Measurements from ENCODE around the gene LRRC37B. TPM values are rescaled to one million over a fixed set of nuclear protein-coding genes. Genes with fewer than 3 reads are reported as not detected.
"Not testable (repeated sequence)": the region's sequence is repeated elsewhere in the genome, so short reads cannot be mapped to it uniquely, and the experiment has no call there.

Gene LRRC37B
- total RNA-seq (10 to 100 TPM; 29.8 to 41.5 TPM), polyA plus RNA-seq (ENCODE audit: insufficient read length in 2 of 2) (10 to 100 TPM; 47.2 to 51.9 TPM)
- long read RNA-seq, donor 1, partial matches to known transcripts, result 0 of 5 reads
- long read RNA-seq, donor 1, other reads (novel, unspliced or antisense), result 0 of 5 reads
- long read RNA-seq, donor 2, result 0 reads
- long read RNA-seq, donor 3, partial matches to known transcripts, result 0 of 2 reads
- long read RNA-seq, donor 3, other reads (novel, unspliced or antisense), result 0 of 2 reads
- long read RNA-seq, donor 4, partial matches to known transcripts, result 5 of 8 reads
- long read RNA-seq, donor 4, other reads (novel, unspliced or antisense), result 0 of 8 reads

DNA sequence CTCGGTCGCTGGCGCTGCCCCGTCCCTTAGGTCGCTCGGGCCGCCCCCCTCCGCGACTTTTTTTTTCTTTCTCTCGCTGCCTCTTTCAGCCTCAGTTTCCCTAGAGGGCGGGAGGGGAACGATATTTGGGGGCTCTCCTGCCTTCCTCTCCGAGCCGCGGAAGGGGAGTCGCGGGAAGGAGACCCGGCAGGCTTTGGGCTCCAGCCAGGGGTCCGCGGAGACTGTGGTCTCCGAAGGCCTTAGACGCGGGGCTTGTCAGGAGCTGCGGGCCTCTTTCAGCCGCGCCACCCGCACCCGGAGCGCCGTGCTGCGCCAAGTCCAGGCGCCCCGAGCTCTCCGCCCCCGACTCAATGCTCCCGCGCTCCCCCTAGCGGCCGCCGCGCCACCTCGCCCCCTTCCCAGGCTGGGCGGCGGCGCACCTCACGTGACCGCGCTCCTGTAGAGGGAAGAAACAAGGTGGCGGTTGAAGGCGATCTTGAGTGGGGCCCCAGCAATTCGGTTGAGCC lies at the start of gene LRRC37B:
Gene LRRC37B, plus strand, starts transcription at position 427 of the 506 bp plus-strand sequence. CDS start 14,010 bp downstream, outside the sequence.
- H3K27ac ChIP-seq (ENCODE audit: low read depth, low read length), result peak within 1 kb of the TSS; percentile 81
- H3K4me3 ChIP-seq (ENCODE audit: low read depth, low read length), result peak within 1 kb of the TSS; percentile 82
- H3K27me3 ChIP-seq (ENCODE audit: control insufficient read depth, insufficient read depth, low read length), result no peaks in the 10 kb centered on the region
- DNase-seq (ENCODE audit: low read depth in 4 of 6, low spot score in 6 of 6), result peak; percentile 62 to 95 (median 72)
- H3K4me1 ChIP-seq (ENCODE audit: control insufficient read depth, insufficient read depth, low read length), result peaks cover 14% of the 10 kb centered on the region
- no peaks in the 10 kb centered on the region for H3K9me3 ChIP-seq (ENCODE audit: control insufficient read depth, insufficient read depth, low read length)
- H3K36me3 ChIP-seq (ENCODE audit: control insufficient read depth, insufficient read depth, low read length), result no peaks in the 10 kb centered on the region
- 0% methylated on average over 45 of the region's 51 CpGs for WGBS (ENCODE audit: insufficient coverage)

DNA sequence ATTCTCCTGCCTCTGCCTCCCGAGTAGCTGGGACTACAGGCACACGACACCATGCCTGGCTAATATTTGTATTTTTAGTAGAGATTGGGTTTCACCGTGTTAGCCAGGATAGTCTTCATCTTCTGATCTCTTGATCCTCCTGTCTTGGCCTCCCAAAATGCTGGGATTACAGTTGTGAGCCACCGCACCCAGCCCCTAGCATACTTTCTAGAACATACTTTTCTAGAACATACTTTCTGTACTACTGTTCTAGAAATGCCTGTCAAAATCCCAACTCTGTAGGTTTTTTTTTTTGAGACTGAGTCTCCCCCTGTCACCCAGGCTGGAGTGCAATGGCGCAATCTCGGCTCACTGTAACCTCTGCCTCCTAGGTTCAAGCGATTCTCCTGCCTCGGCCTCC lies 43.1 kb upstream of the LRRC37B start:
- H3K4me1 ChIP-seq (ENCODE audit: control insufficient read depth, insufficient read depth, low read length); H3K4me3 ChIP-seq (ENCODE audit: low read depth, low read length); H3K27me3 ChIP-seq (ENCODE audit: control insufficient read depth, insufficient read depth, low read length); H3K27ac ChIP-seq (ENCODE audit: low read depth, low read length); H3K9me3 ChIP-seq (ENCODE audit: control insufficient read depth, insufficient read depth, low read length); DNase-seq (ENCODE audit: low read depth in 4 of 6, low spot score in 6 of 6): not testable (repeated sequence)
- 100% methylated on average over 2 of the region's 8 CpGs for WGBS (ENCODE audit: insufficient coverage)
- H3K36me3 ChIP-seq (ENCODE audit: control insufficient read depth, insufficient read depth, low read length), result peaks cover 38% of the 10 kb centered on the region

GRCh38 chr17:31967648-31968047 lies 39.5 kb upstream of the LRRC37B start:
- no peaks in the 10 kb centered on the region for H3K9me3 ChIP-seq (ENCODE audit: control insufficient read depth, insufficient read depth, low read length)
- DNase-seq (ENCODE audit: low read depth in 4 of 6, low spot score in 6 of 6), result no peak
- no peak overlapping the region for H3K27ac ChIP-seq (ENCODE audit: low read depth, low read length)
- H3K36me3 ChIP-seq (ENCODE audit: control insufficient read depth, insufficient read depth, low read length), result peaks cover 35% of the 10 kb centered on the region
- no peaks in the 10 kb centered on the region for H3K27me3 ChIP-seq (ENCODE audit: control insufficient read depth, insufficient read depth, low read length)
- no peaks in the 10 kb centered on the region for H3K4me1 ChIP-seq (ENCODE audit: control insufficient read depth, insufficient read depth, low read length)
- WGBS (ENCODE audit: insufficient coverage), result 100% methylated on average over 1 of the region's 3 CpGs
- no peak overlapping the region for H3K4me3 ChIP-seq (ENCODE audit: low read depth, low read length)

GRCh38 chr17:31970416-31970815 lies 36.8 kb upstream of the LRRC37B start:
- H3K36me3 ChIP-seq (ENCODE audit: control insufficient read depth, insufficient read depth, low read length), result peaks cover 28% of the 10 kb centered on the region

DNA sequence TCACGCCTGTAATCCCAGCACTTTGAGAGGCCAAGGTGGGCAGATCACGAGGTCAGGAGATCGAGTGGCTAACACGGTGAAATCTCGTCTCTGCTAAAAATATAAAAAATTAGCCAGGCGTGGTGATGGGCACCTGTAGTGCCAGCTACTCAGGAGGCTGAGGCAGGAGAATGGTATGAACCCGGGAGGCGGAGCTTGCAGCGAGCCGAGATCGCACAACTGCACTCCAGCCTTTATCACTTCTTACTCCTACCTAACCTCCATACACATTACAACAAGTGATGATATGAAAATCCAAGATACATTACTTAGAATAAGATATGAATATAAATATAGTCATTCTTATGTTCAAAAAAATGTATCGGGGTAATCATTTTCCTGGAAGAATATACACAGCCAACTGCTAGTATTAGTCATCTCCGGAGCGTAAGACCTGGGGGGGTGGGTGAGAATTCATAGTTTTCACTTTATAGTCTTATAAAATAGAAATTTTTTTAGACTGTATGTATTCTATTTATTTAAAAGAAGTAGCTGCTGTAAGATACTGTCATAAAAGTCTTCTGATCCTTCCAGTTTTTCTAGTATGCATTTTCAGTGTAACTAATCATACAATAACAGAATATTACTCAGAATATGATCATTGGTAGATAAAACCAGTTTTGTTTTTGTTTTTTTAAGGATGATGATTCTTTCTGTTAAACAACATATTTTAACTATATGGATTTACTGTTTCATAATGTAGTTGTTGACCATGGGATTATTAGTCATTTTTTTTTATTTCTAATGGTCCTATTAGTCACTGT lies 32.7 kb upstream of the LRRC37B start:
- 97% methylated on average over 6 of the region's 14 CpGs for WGBS (ENCODE audit: insufficient coverage)
- DNase-seq (ENCODE audit: low read depth in 4 of 6, low spot score in 6 of 6); H3K27me3 ChIP-seq (ENCODE audit: control insufficient read depth, insufficient read depth, low read length); H3K9me3 ChIP-seq (ENCODE audit: control insufficient read depth, insufficient read depth, low read length); H3K4me1 ChIP-seq (ENCODE audit: control insufficient read depth, insufficient read depth, low read length); H3K4me3 ChIP-seq (ENCODE audit: low read depth, low read length); H3K27ac ChIP-seq (ENCODE audit: low read depth, low read length): not testable (repeated sequence)
- peaks cover 13% of the 10 kb centered on the region for H3K36me3 ChIP-seq (ENCODE audit: control insufficient read depth, insufficient read depth, low read length)

More at GRCh38 chr17:31970416-31970815, 36.8 kb upstream of the LRRC37B start:
- H3K4me3 ChIP-seq (ENCODE audit: low read depth, low read length); DNase-seq (ENCODE audit: low read depth in 4 of 6, low spot score in 6 of 6); H3K27ac ChIP-seq (ENCODE audit: low read depth, low read length); H3K9me3 ChIP-seq (ENCODE audit: control insufficient read depth, insufficient read depth, low read length); H3K4me1 ChIP-seq (ENCODE audit: control insufficient read depth, insufficient read depth, low read length); H3K27me3 ChIP-seq (ENCODE audit: control insufficient read depth, insufficient read depth, low read length): not testable (repeated sequence)
- WGBS (ENCODE audit: insufficient coverage), result 79% methylated on average over 2 of the region's 5 CpGs

- not testable (repeated sequence) for H3K4me1 ChIP-seq (ENCODE audit: control insufficient read depth, insufficient read depth, low read length); H3K27ac ChIP-seq (ENCODE audit: low read depth, low read length); H3K4me3 ChIP-seq (ENCODE audit: low read depth, low read length); DNase-seq (ENCODE audit: low read depth in 4 of 6, low spot score in 6 of 6); H3K9me3 ChIP-seq (ENCODE audit: control insufficient read depth, insufficient read depth, low read length); H3K27me3 ChIP-seq (ENCODE audit: control insufficient read depth, insufficient read depth, low read length)
- no CpG with 5 or more reads among the region's 5 CpGs for WGBS (ENCODE audit: insufficient coverage)
- H3K36me3 ChIP-seq (ENCODE audit: control insufficient read depth, insufficient read depth, low read length), result peaks cover 11% of the 10 kb centered on the region
Observed at GRCh38 chr17:31975391-31975790, 31.8 kb upstream of the LRRC37B start.

GRCh38 chr17:31991821-31992220 lies 15.4 kb upstream of the LRRC37B start:
- H3K27me3 ChIP-seq (ENCODE audit: control insufficient read depth, insufficient read depth, low read length); DNase-seq (ENCODE audit: low read depth in 4 of 6, low spot score in 6 of 6); H3K9me3 ChIP-seq (ENCODE audit: control insufficient read depth, insufficient read depth, low read length); H3K4me1 ChIP-seq (ENCODE audit: control insufficient read depth, insufficient read depth, low read length); H3K4me3 ChIP-seq (ENCODE audit: low read depth, low read length); H3K27ac ChIP-seq (ENCODE audit: low read depth, low read length): not testable (repeated sequence)
- WGBS (ENCODE audit: insufficient coverage), result 100% methylated on average over 1 of the region's 8 CpGs
- peaks cover 58% of the 10 kb centered on the region for H3K36me3 ChIP-seq (ENCODE audit: control insufficient read depth, insufficient read depth, low read length)

GRCh38 chr17:31997005-31997404 lies 10.2 kb upstream of the LRRC37B start:
- DNase-seq (ENCODE audit: low read depth in 4 of 6, low spot score in 6 of 6), result no peak
- peaks cover 31% of the 10 kb centered on the region for H3K36me3 ChIP-seq (ENCODE audit: control insufficient read depth, insufficient read depth, low read length)
- WGBS (ENCODE audit: insufficient coverage), result 100% methylated on average over 3 of the region's 6 CpGs

DNA sequence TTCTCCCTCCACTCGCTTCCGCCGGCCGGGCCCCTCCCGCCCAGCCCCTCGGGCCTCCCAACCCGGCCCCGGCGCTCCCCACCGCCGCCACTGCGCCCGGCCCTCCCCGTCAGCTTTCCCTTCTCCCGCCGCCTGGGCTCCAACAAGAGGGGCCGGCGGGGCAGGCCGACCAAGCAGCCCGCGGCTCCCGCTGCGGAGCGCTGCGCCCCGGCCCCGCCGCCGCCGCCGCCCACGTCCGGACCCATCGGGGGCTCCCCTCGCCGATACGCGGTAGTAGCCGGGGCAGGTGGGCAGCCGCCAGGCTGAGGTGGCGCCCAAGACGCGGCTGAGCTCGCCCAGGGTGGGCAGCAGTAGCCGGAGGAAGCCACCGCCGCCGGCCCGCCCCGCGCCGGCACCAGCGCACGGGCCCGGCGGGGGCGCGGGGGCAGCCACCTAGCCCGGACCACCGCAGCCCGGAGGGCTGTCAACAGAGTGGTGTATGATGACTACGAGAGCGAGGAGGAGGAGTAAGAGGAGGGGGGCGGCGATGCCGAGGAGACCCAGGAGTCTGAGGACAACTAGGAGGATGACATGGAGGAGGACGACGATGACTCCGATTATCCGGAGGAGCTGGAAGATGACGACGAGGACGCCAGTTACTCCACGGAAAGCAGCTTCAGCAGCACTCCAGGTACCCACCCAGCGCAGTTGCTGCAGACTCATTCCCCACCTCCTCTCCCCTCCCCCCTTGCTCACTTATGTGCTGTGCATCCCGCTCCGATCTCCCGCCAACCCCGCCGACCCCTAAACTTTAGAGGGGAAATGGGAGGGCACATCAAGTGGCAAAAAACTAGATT lies 498 bp downstream of the LRRC37B start:
- under 1% methylated on average over 74 of the region's 80 CpGs for WGBS (ENCODE audit: insufficient coverage)
- no peaks in the 10 kb centered on the region for H3K27me3 ChIP-seq (ENCODE audit: control insufficient read depth, insufficient read depth, low read length)
- peak overlapping the region; percentile 81 for H3K27ac ChIP-seq (ENCODE audit: low read depth, low read length)
- no peaks in the 10 kb centered on the region for H3K9me3 ChIP-seq (ENCODE audit: control insufficient read depth, insufficient read depth, low read length)
- no peaks in the 10 kb centered on the region for H3K36me3 ChIP-seq (ENCODE audit: control insufficient read depth, insufficient read depth, low read length)
- peaks cover 14% of the 10 kb centered on the region for H3K4me1 ChIP-seq (ENCODE audit: control insufficient read depth, insufficient read depth, low read length)
- peak in 5 of 6 donors; percentile 8 to 89 (median 64) for DNase-seq (ENCODE audit: low read depth in 4 of 6, low spot score in 6 of 6)
- H3K4me3 ChIP-seq (ENCODE audit: low read depth, low read length), result peak overlapping the region; percentile 82

More at GRCh38 chr17:31997005-31997404, 10.2 kb upstream of the LRRC37B start:
- Histone ChIP-seq H3K9me3 (ENCODE audit: control insufficient read depth, insufficient read depth, low read length) (no peaks in the 10 kb centered on the region), H3K4me3 (ENCODE audit: low read depth, low read length) (no peak overlapping the region), H3K27ac (ENCODE audit: low read depth, low read length) (no peak overlapping the region), H3K4me1 (ENCODE audit: control insufficient read depth, insufficient read depth, low read length) (no peaks in the 10 kb centered on the region), H3K27me3 (ENCODE audit: control insufficient read depth, insufficient read depth, low read length) (no peaks in the 10 kb centered on the region)

Measured in spinal cord (tissue), 10 donors.